HCT116 (cell line): ENCODE results near the gene DOCK1. TPM values are rescaled to one million over a fixed set of nuclear protein-coding genes. Genes with fewer than 3 reads are reported as not detected.

Source experiments
- ATAC-seq: fragments of 200-7000 bp; cut with Tn5 transposase; 2 replicates; pipeline ENCODE4 v1.9.1; 2020; ENCODE audit warnings: mild to moderate bottlenecking, moderate library complexity
- BruUV-seq: library from RNA; stranded (reverse); fragments of 400-500 nt; replicated peaks from 2 replicates; lab custom pipeline; 2021; lab: Mats Ljungman, UMichigan
- CTCF ChIA-PET: fragments of 300-600 bp; sonication (Branson Sonifier 250); formaldehyde crosslinking; loops from one replicate; lab custom pipeline; 2021; ENCODE audit warnings: antibody characterized with exemption; lab: Charles Lee
- POLR2A ChIA-PET: fragments of 300-600, 350-600 bp; sonication (Branson Sonifier 250); formaldehyde crosslinking; loops from one replicate; lab custom pipeline; 2021; ENCODE audit warnings: antibody characterized with exemption; lab: Charles Lee
- RAD21 ChIA-PET, 2 experiments: fragments of 300-600 bp; sonication (Branson Sonifier 250); formaldehyde crosslinking; loops; one replicate each; lab custom pipeline; 2023; ENCODE audit warnings: low total read pairs in 2 of 2; ENCODE audit not compliant: uncharacterized antibody in 2 of 2, unreplicated experiment in 2 of 2, low non-redundant PET in 1 of 2; lab: Charles Lee
- DNase-seq: peaks from one replicate; pipeline ENCODE4 v3.0.0-alpha.2; 2010; ENCODE audit warnings: low read depth, low spot score
- H2AFZ ChIP-seq: fragments of 200-600 bp; shearing (Covaris generic), sonication (generic); 2 replicates; pipeline ENCODE4 v1.6.1; 2017; ENCODE audit warnings: low read depth, mixed run types, mixed read lengths, antibody characterized with exemption, low read length; ENCODE audit not compliant: poor library complexity, severe bottlenecking
- H3K27ac ChIP-seq: 2 replicates; pipeline ENCODE4 v1.5.1; 2012; ENCODE audit warnings: low read depth, low read length
- H3K27me3 ChIP-seq: fragments of 200-600 bp; sonication (generic); 2 replicates; pipeline ENCODE4 v1.6.1; 2016; ENCODE audit warnings: mixed run types, low read length, mixed read lengths; ENCODE audit not compliant: insufficient read depth
- H3K36me3 ChIP-seq, 2 experiments: fragments of 200-500 bp in 1 of 2; fragments of 200-600 bp in 1 of 2; sonication (Bioruptor generic) in 1 of 2; sonication (generic) in 1 of 2; 2 replicates each; pipeline versions ENCODE4 v1.5.1 to v1.6.1; 2014 to 2016; ENCODE audit warnings: low read length in 2 of 2, inconsistent platforms in 1 of 2, mixed read lengths in 1 of 2, mixed run types in 1 of 2; ENCODE audit not compliant: insufficient read depth in 2 of 2, control insufficient read depth in 1 of 2
- H3K4me1 ChIP-seq, 2 experiments: fragments of 200-600 bp in 1 of 2; sonication (generic) in 1 of 2; 2 replicates each; pipeline versions ENCODE4 v1.5.1 to v1.6.1; 2012 to 2017; ENCODE audit warnings: low read length in 2 of 2, inconsistent platforms in 1 of 2, mild to moderate bottlenecking in 1 of 2, mixed read lengths in 1 of 2, mixed run types in 1 of 2, moderate library complexity in 1 of 2; ENCODE audit not compliant: insufficient read depth in 2 of 2, control insufficient read depth in 1 of 2
- H3K4me2 ChIP-seq: fragments of 200-600 bp; sonication (generic); 2 replicates; pipeline ENCODE4 v1.6.1; 2017; ENCODE audit warnings: mixed run types, low read length, mixed read lengths
- H3K4me3 ChIP-seq, 2 experiments: fragments of 200-600 bp in 1 of 2; sonication (generic) in 1 of 2; replicated peaks in 1 of 2; 2 replicates each; pipeline ENCODE4 v1.5.1; 2011 to 2016; ENCODE audit warnings: low read length in 2 of 2, control low read depth in 1 of 2, low read depth in 1 of 2, mild to moderate bottlenecking in 1 of 2, mixed read lengths in 1 of 2, mixed run types in 1 of 2
- H3K79me2 ChIP-seq: fragments of 200-600 bp; sonication (generic); 2 replicates; pipeline ENCODE4 v1.6.1; 2017; ENCODE audit warnings: mild to moderate bottlenecking, mixed run types, low read length, moderate library complexity, mixed read lengths; ENCODE audit not compliant: insufficient read depth
- H3K9ac ChIP-seq: fragments of 200-600 bp; sonication (generic); 2 replicates; pipeline ENCODE4 v1.6.1; 2016; ENCODE audit warnings: low read length, mixed read lengths
- H3K9me2 ChIP-seq: fragments of 200-600 bp; sonication (generic), shearing (Covaris generic); 2 replicates; pipeline ENCODE4 v1.6.1; 2017; ENCODE audit warnings: mixed run types, mild to moderate bottlenecking, moderate library complexity; ENCODE audit not compliant: insufficient read depth
- H3K9me3 ChIP-seq, 2 experiments: fragments of 200-500 bp in 1 of 2; fragments of 200-600 bp in 1 of 2; sonication (Bioruptor generic) in 1 of 2; sonication (generic) in 1 of 2; 2 replicates each; pipeline ENCODE4 v1.6.1; 2014 to 2017; ENCODE audit warnings: low read length in 2 of 2, mixed read lengths in 2 of 2, inconsistent platforms in 1 of 2, low read depth in 1 of 2, mild to moderate bottlenecking in 1 of 2, mixed run types in 1 of 2, moderate library complexity in 1 of 2; ENCODE audit not compliant: control insufficient read depth in 1 of 2, insufficient read depth in 1 of 2
- H4K20me1 ChIP-seq: fragments of 200-600 bp; sonication (generic), shearing (Covaris generic); 2 replicates; pipeline ENCODE4 v1.6.1; 2017; ENCODE audit warnings: mixed run types, mild to moderate bottlenecking, moderate library complexity; ENCODE audit not compliant: insufficient read depth
- CBX3 ChIP-seq: IDR thresholded peaks from 2 replicates; pipeline ENCODE4 v1.6.1; 2012; ENCODE audit warnings: low read depth
- JUND ChIP-seq: IDR thresholded peaks from 2 replicates; pipeline ENCODE4 v1.6.1; 2012
- MAX ChIP-seq: IDR thresholded peaks from 2 replicates; pipeline ENCODE4 v1.6.1; 2012
- POLR2A ChIP-seq: IDR thresholded peaks from 2 replicates; pipeline ENCODE4 v1.7.0; 2011; ENCODE audit warnings: borderline replicate concordance; ENCODE audit not compliant: insufficient read depth, insufficient read length; ENCODE audit errors: extremely low read depth
- POLR2AphosphoS5 ChIP-seq: IDR thresholded peaks from 2 replicates; pipeline ENCODE4 v1.6.1; 2011; ENCODE audit warnings: mild to moderate bottlenecking, low read depth, low read length, moderate library complexity
- REST ChIP-seq: IDR thresholded peaks from 2 replicates; pipeline ENCODE4 v1.6.1; 2012; ENCODE audit warnings: low read depth
- SIN3A ChIP-seq: IDR thresholded peaks from 2 replicates; pipeline ENCODE4 v1.6.1; 2012; ENCODE audit warnings: low read depth
- intact Hi-C: fragments of 100-400 bp; cut with micrococcal nuclease; formaldehyde crosslinking; loops from 2 replicates; pipeline ENCODE4 v1.10.0; 2022
- total RNA-seq: library from RNA; stranded (reverse); gene quantifications from one replicate; pipeline ENCODE4 v1.2.1, GENCODE V29; 2021; ENCODE audit not compliant: unreplicated experiment

DOCK1 gene
- total RNA-seq, 1 experiment from 2014 or later: 46.5 TPM

GRCh38 chr10:127033216-127034033, 128.2 kb downstream of the DOCK1 start:
- no peak for DNase-seq
- TF ChIP-seq REST (no peak), SIN3A (no peak), CBX3 (no peak), MAX (no peak), POLR2AphosphoS5 (no peak), JUND (no peak), POLR2A (no peak)
- Histone ChIP-seq H3K79me2 (no peaks in the 10 kb centered on the region), H3K9me3 (no peaks in the 10 kb centered on the region), H3K9me2 (no peaks in the 10 kb centered on the region), H2AFZ (no peak overlapping the region), H4K20me1 (no peaks in the 10 kb centered on the region), H3K27ac (no peak overlapping the region), H3K9ac (no peak overlapping the region), H3K4me3 (no peak overlapping the region), H3K27me3 (no peaks in the 10 kb centered on the region), H3K4me2 (no peak overlapping the region), H3K36me3 (peaks cover 10 to 18% of the 10 kb centered on the region in 2 experiments), H3K4me1 (no peaks in the 10 kb centered on the region)
- CTCF ChIA-PET: no interaction called here
- RAD21 ChIA-PET: interaction anchor here in 1 of 2 experiments (0.8 kb wide), 1 partner anchor 284 kb away, joined by 3 read pairs; no protein-coding TSS in a partner anchor
- intact Hi-C loops: no loop called here
- POLR2A ChIA-PET: no interaction called here
- no TSS peak for BruUV-seq
- no peak for ATAC-seq
